Fibroblast of lung (primary cell): ENCODE measurements around the gene CTAG1A.
"Not testable (repeated sequence)": the region's sequence is repeated elsewhere in the genome, so short reads cannot be mapped to it uniquely, and the experiment has no call there.

ENCODE experiments used
- EZH2 ChIP-seq: IDR thresholded peaks from 2 replicates; pipeline ENCODE4 v1.5.1; 2012; ENCODE audit warnings: low read length, control low read depth, mild to moderate bottlenecking; ENCODE audit errors: missing control alignments
- TF ChIP-seq, protein P1 (sequence below), 2 donors: IDR thresholded peaks in 1 of 2; conservative IDR thresholded peaks in 1 of 2; 1 replicate in 1 of 2; 2 replicates in 1 of 2; pipeline ENCODE4 v1.5.1; 2011 to 2012; ENCODE audit warnings: low read length in 2 of 2, control low read depth in 1 of 2, inconsistent platforms in 1 of 2, low read depth in 1 of 2, mild to moderate bottlenecking in 1 of 2

DNA sequence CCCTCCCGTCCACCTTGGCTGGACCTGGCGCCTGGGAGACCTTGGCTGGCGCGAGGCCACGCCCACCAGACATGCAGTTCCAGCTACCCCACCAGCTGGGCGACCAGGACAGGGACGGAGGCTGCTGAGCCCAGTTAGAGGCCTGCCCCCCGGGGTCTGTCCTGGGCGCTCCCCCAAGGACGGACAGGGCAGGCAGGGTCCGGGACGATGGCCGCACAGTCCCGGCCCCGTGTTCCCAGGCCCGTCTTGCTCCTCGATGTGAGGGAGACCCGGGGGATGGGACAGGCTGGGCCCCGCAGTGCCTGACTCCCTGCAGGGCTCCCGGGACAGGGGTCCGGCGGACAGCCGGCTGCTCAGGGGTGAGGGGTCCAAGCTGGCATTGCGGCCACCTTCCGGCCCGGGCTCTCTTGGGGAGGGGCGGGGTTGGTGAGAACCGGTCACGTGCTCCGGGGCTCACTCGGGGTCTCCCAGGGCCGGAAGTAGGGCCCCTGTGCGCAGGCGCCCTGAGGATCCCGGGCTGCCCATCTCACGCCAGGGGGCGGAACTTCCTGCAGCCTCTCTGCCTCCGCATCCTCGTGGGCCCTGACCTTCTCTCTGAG, at the start of gene CTAG1A:
- not testable (repeated sequence) for TF ChIP-seq EZH2
- TF ChIP-seq, protein P1, sequence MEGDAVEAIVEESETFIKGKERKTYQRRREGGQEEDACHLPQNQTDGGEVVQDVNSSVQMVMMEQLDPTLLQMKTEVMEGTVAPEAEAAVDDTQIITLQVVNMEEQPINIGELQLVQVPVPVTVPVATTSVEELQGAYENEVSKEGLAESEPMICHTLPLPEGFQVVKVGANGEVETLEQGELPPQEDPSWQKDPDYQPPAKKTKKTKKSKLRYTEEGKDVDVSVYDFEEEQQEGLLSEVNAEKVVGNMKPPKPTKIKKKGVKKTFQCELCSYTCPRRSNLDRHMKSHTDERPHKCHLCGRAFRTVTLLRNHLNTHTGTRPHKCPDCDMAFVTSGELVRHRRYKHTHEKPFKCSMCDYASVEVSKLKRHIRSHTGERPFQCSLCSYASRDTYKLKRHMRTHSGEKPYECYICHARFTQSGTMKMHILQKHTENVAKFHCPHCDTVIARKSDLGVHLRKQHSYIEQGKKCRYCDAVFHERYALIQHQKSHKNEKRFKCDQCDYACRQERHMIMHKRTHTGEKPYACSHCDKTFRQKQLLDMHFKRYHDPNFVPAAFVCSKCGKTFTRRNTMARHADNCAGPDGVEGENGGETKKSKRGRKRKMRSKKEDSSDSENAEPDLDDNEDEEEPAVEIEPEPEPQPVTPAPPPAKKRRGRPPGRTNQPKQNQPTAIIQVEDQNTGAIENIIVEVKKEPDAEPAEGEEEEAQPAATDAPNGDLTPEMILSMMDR (conservative IDR thresholded peaks at IDR 0.05 in 1 of 2, IDR thresholded peaks at IDR 0.05 in 1 of 2; ENCODE audit: low read depth in 1 of 2, low read length in 2 of 2) = not testable (repeated sequence)
